ENCODE results near the gene TBCCD1.
A peak's percentile ranks its signal among the peaks of the same experiment; 100 is the strongest.
"Not testable (repeated sequence)": the region's sequence is repeated elsewhere in the genome, so short reads cannot be mapped to it uniquely, and the experiment has no call there.

Gene TBCCD1

GRCh38 chr3:186570096-186570940 is 3.2 kb upstream of the TBCCD1 start, which contains the start of gene DNAJB11:
DNAJB11 (plus strand) TSS chr3:186570720; CDS start chr3:186570898, 178 bp downstream.
- peak within 1 kb of the TSS; percentile 97 for H3K4me2 ChIP-seq
- peaks cover 45% of the 10 kb centered on the region for H3K4me1 ChIP-seq (ENCODE audit: low read depth, poor library complexity, severe bottlenecking)
- peaks cover 52% of the 10 kb centered on the region for H3K79me2 ChIP-seq (ENCODE audit: insufficient read depth, low read depth)
- H3K27me3 ChIP-seq (ENCODE audit: insufficient read depth, low read depth): no peaks in the 10 kb centered on the region
- H2AFZ ChIP-seq (ENCODE audit: low read depth): peak within 1 kb of the TSS; percentile 69
- no peak for TF ChIP-seq CTCF (conservative IDR thresholded peaks at IDR 0.05; ENCODE audit: low read depth, low read length)
- no peaks in the 10 kb centered on the region for H4K20me1 ChIP-seq (ENCODE audit: insufficient read depth)
- H3K4me3 ChIP-seq (IDR thresholded peaks at IDR 0.05; ENCODE audit: insufficient read depth, low read depth, low read length): peak within 1 kb of the TSS; percentile 87
- peaks cover 7% of the 10 kb centered on the region; the same call in 1 of the 2 replicates for H3K36me3 ChIP-seq (ENCODE audit: insufficient read depth)
- peak within 1 kb of the TSS; percentile 87 for H3K27ac ChIP-seq
- H3K9ac ChIP-seq: peak within 1 kb of the TSS; percentile 97

- Histone ChIP-seq H3K4me2 (peak overlapping the region; percentile 94), H4K20me1 (ENCODE audit: insufficient read depth) (no peaks in the 10 kb centered on the region), H3K36me3 (ENCODE audit: insufficient read depth) (peaks cover 7% of the 10 kb centered on the region; the same call in 1 of the 2 replicates), H3K27ac (peak overlapping the region; percentile 71), H3K79me2 (ENCODE audit: insufficient read depth, low read depth) (peaks cover 49% of the 10 kb centered on the region), H3K9ac (peak overlapping the region; percentile 78), H3K4me1 (ENCODE audit: low read depth, poor library complexity, severe bottlenecking) (peaks cover 46% of the 10 kb centered on the region), H3K4me3 (IDR thresholded peaks at IDR 0.05; ENCODE audit: insufficient read depth, low read depth, low read length) (peak overlapping the region; percentile 87), H3K27me3 (ENCODE audit: insufficient read depth, low read depth) (no peaks in the 10 kb centered on the region), H2AFZ (ENCODE audit: low read depth) (peak overlapping the region; percentile 55)
- no peak for TF ChIP-seq CTCF (conservative IDR thresholded peaks at IDR 0.05; ENCODE audit: low read depth, low read length)
These were observed 2.6 kb upstream of the TBCCD1 start for GRCh38 chr3:186569779-186570095.

- H3K36me3 ChIP-seq (ENCODE audit: insufficient read depth); H4K20me1 ChIP-seq (ENCODE audit: insufficient read depth); H3K27me3 ChIP-seq (ENCODE audit: insufficient read depth, low read depth): not testable (repeated sequence)
- Histone ChIP-seq H3K4me1 (ENCODE audit: low read depth, poor library complexity, severe bottlenecking) (peaks cover 46% of the 10 kb centered on the region), H3K4me3 (IDR thresholded peaks at IDR 0.05; ENCODE audit: insufficient read depth, low read depth, low read length) (peak overlapping the region; percentile 87), H3K4me2 (peak overlapping the region; percentile 94), H3K79me2 (ENCODE audit: insufficient read depth, low read depth) (peaks cover 49% of the 10 kb centered on the region), H2AFZ (ENCODE audit: low read depth) (peak overlapping the region; percentile 55; the same call in 1 of the 2 replicates), H3K27ac (peak overlapping the region; percentile 71; the same call in 1 of the 2 replicates), H3K9ac (peak overlapping the region; percentile 78; the same call in 1 of the 2 replicates)
These were observed 2.2 kb upstream of the TBCCD1 start for GRCh38 chr3:186569361-186569760.

GRCh38 chr3:186566772-186567071 is 417 bp downstream of the TBCCD1 start:
- Histone ChIP-seq H3K9ac (peak overlapping the region; percentile 74; the same call in 1 of the 2 replicates), H2AFZ (ENCODE audit: low read depth) (peak overlapping the region; percentile 88), H3K4me1 (ENCODE audit: low read depth, poor library complexity, severe bottlenecking) (peaks cover 25% of the 10 kb centered on the region), H3K4me3 (IDR thresholded peaks at IDR 0.05; ENCODE audit: insufficient read depth, low read depth, low read length) (peak overlapping the region; percentile 34), H3K79me2 (ENCODE audit: insufficient read depth, low read depth) (peaks cover 24% of the 10 kb centered on the region), H3K36me3 (ENCODE audit: insufficient read depth) (no peaks in the 10 kb centered on the region), H3K4me2 (peak overlapping the region; percentile 98), H3K27me3 (ENCODE audit: insufficient read depth, low read depth) (no peaks in the 10 kb centered on the region), H4K20me1 (ENCODE audit: insufficient read depth) (no peaks in the 10 kb centered on the region), H3K27ac (peak overlapping the region; percentile 73)
- TF ChIP-seq CTCF (conservative IDR thresholded peaks at IDR 0.05; ENCODE audit: low read depth, low read length): 0 out of 2 replicates have a peak, but pooled peaks have one; percentile 14

GRCh38 chr3:186564586-186564985 is 2.6 kb downstream of the TBCCD1 start:
- no peak for TF ChIP-seq CTCF (conservative IDR thresholded peaks at IDR 0.05; ENCODE audit: low read depth, low read length)
- Histone ChIP-seq H3K9ac (no peak overlapping the region), H3K4me3 (IDR thresholded peaks at IDR 0.05; ENCODE audit: insufficient read depth, low read depth, low read length) (no peak overlapping the region), H4K20me1 (ENCODE audit: insufficient read depth) (no peaks in the 10 kb centered on the region), H3K36me3 (ENCODE audit: insufficient read depth) (no peaks in the 10 kb centered on the region), H3K79me2 (ENCODE audit: insufficient read depth, low read depth) (peaks cover 8% of the 10 kb centered on the region), H3K27me3 (ENCODE audit: insufficient read depth, low read depth) (no peaks in the 10 kb centered on the region), H2AFZ (ENCODE audit: low read depth) (no peak overlapping the region), H3K27ac (no peak overlapping the region), H3K4me1 (ENCODE audit: low read depth, poor library complexity, severe bottlenecking) (peaks cover 21% of the 10 kb centered on the region), H3K4me2 (no peak overlapping the region)

Measured in KMS-11 (cell line).